ENCODE measurements around the gene FKBP2. TPM values are rescaled to one million over a fixed set of nuclear protein-coding genes. Genes with fewer than 3 reads are reported as not detected.

Gene FKBP2
- total and polyA plus RNA-seq, 2 of the 4 experiments (the other 2 are of a cell fraction): 36.2 to 76.4 TPM

DNA sequence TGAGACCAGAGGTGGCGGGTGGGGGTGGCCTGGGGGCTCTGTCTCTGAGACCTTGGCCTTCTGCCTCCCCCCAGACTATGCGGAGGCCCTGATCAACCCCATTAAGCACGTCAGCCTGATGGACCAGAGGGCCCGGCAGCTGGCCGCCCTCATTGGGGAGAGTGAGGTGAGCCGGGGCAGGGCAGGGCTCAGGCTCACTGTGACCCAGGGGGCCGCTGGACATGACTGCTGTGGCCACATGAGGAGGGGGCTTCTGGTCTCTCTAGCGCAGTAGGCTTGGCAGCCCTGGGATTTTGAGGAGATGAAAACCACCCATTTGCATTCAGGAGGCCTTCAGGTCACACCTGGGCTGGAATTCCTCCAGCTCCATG, 23.0 kb downstream of the FKBP2 start:
- Histone ChIP-seq H3K36me3 (ENCODE audit: control insufficient read depth, insufficient read depth, low read length) (peaks cover 48% of the 10 kb centered on the region), H2AK9ac (replicated peaks; ENCODE audit: low read depth, low read length, poor library complexity) (peak overlapping the region; percentile 35), H3K4me1 (ENCODE audit: control insufficient read depth, insufficient read depth, low read length) (peaks cover 16% of the 10 kb centered on the region), H3K18ac (ENCODE audit: low read depth, low read length) (no peak overlapping the region), H3K56ac (ENCODE audit: extremely low read depth, insufficient read depth, low read length) (no peak overlapping the region), H3K9ac (ENCODE audit: low read depth, low read length) (no peak overlapping the region), H3K27ac (ENCODE audit: insufficient read depth, low read length) (no peak overlapping the region), H2AK5ac (ENCODE audit: low read depth, low read length) (no peak overlapping the region), H3K14ac (replicated peaks; ENCODE audit: low read depth, low read length) (no peak overlapping the region), H3K4me3 (ENCODE audit: insufficient read depth, low read depth, low read length) (no peak overlapping the region), H4K8ac (ENCODE audit: low read depth in 2 of 2, low read length in 2 of 2) (no peak overlapping the region), H3K23ac (ENCODE audit: low read depth, low read length) (no peak overlapping the region), H3K9me1 (ENCODE audit: insufficient read depth, low read length) (0 out of 2 replicates have a peak, but pooled peaks cover 5% of the 10 kb centered on the region), H3K4me2 (ENCODE audit: low read depth, low read length) (no peak overlapping the region), H2BK5ac (ENCODE audit: low read depth, low read length, poor library complexity, severe bottlenecking) (no peak overlapping the region), H3K79me1 (ENCODE audit: low read depth in 1 of 2, low read length in 2 of 2) (peaks cover 7 to 37% of the 10 kb centered on the region in 2 experiments; a peak in 2 of 4 replicates), H4K5ac (ENCODE audit: low read depth, low read length) (no peak overlapping the region), H3K4ac (ENCODE audit: low read depth, low read length) (no peak overlapping the region), H4K91ac (ENCODE audit: insufficient read depth, low read depth, low read length) (no peak overlapping the region), H2BK20ac (ENCODE audit: low read depth, low read length) (no peak overlapping the region), H4K20me1 (ENCODE audit: insufficient read depth, low read length) (no peaks in the 10 kb centered on the region), H2BK15ac (ENCODE audit: low read depth, low read length) (no peak overlapping the region), H2AFZ (replicated peaks; ENCODE audit: low read length, poor library complexity) (no peak overlapping the region), H3K9me3 (ENCODE audit: control insufficient read depth, insufficient read depth, low read length) (no peaks in the 10 kb centered on the region), H2BK120ac (ENCODE audit: low read depth, low read length) (no peak overlapping the region), H3K27me3 (ENCODE audit: control insufficient read depth, insufficient read depth, low read length) (no peaks in the 10 kb centered on the region)
- 93% methylated on average over 4 of the region's 8 CpGs; no CpG with 5 or more reads in 1 of the 2 experiments for WGBS, 2 experiments (ENCODE audit: extremely low coverage in 2 of 2, insufficient read length in 1 of 2)
- no peak for DNase-seq
- TF ChIP-seq MXI1 (IDR thresholded peaks at IDR 0.05; ENCODE audit: borderline replicate concordance, low read depth, low read length) (no peak), FOS (IDR thresholded peaks at IDR 0.05; ENCODE audit: low read depth, low read length) (no peak), BHLHE40 (IDR thresholded peaks at IDR 0.05; ENCODE audit: low read depth, low read length) (no peak), MAFK (IDR thresholded peaks at IDR 0.05; ENCODE audit: low read depth, low read length) (no peak), SMC3 (IDR thresholded peaks at IDR 0.05; ENCODE audit: low read depth, low read length) (no peak), RCOR1 (IDR thresholded peaks at IDR 0.05; ENCODE audit: insufficient replicate concordance, low read length) (no peak), NFE2L2 (IDR thresholded peaks at IDR 0.05; ENCODE audit: low read depth, low read length) (no peak)
- TF ChIP-seq, protein P1, sequence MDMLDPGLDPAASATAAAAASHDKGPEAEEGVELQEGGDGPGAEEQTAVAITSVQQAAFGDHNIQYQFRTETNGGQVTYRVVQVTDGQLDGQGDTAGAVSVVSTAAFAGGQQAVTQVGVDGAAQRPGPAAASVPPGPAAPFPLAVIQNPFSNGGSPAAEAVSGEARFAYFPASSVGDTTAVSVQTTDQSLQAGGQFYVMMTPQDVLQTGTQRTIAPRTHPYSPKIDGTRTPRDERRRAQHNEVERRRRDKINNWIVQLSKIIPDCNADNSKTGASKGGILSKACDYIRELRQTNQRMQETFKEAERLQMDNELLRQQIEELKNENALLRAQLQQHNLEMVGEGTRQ (IDR thresholded peaks at IDR 0.05; ENCODE audit: low read depth, low read length): no peak
- CTCF ChIA-PET: no interaction called here
- dilution Hi-C loops (cut with HindIII; ENCODE audit: low sequenced_read_pairs, unreplicated experiment): no loop called here
- intact Hi-C loops (cut with micrococcal nuclease): no loop called here
- POLR2A ChIA-PET (ENCODE audit: unreplicated experiment): interaction anchor here (0.5 kb wide), 1 partner anchor 11 kb away, joined by 3 read pairs; no protein-coding TSS in a partner anchor
- ATAC-seq (ENCODE audit: low read depth): no peak
- in situ Hi-C loops (cut with MboI; ENCODE audit: low sequenced_read_pairs): no loop called here
- no TSS peak for BruUV-seq (replicated peaks)
